ENCODE results near the gene KRTAP5-3.

DNA sequence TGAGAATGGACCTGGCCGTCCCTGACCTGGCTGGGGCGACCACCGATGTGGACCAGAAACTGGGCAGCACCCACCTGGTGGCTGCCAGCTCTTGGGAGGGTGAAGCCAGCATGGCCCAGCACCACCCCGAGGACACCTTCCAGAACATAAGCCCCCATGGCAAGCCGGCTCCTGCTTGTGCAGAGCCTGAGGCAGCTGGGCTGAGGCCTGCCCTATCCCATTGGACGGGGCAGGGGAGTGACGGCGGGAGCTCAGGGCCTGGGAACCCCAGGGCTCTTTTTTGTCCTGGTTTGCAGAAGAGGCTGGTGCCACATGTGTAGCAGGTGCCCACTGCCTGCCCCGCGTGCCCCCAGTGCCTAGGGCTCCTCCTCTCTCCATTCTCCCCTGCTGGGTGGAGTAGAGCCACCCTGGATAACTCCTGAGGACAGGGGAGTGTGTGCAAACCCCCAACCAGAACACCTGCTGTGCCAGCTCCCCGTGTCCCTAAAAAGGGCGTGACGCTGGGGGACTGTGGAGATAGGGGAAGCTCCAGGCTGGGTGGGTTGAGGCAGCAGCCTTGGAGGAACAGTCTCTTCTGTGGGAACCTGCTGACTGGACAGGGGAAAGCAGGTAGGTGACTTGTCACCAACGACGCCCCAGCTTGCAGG, 48.1 kb downstream of the KRTAP5-3 start:
- TF ChIP-seq, protein P1, sequence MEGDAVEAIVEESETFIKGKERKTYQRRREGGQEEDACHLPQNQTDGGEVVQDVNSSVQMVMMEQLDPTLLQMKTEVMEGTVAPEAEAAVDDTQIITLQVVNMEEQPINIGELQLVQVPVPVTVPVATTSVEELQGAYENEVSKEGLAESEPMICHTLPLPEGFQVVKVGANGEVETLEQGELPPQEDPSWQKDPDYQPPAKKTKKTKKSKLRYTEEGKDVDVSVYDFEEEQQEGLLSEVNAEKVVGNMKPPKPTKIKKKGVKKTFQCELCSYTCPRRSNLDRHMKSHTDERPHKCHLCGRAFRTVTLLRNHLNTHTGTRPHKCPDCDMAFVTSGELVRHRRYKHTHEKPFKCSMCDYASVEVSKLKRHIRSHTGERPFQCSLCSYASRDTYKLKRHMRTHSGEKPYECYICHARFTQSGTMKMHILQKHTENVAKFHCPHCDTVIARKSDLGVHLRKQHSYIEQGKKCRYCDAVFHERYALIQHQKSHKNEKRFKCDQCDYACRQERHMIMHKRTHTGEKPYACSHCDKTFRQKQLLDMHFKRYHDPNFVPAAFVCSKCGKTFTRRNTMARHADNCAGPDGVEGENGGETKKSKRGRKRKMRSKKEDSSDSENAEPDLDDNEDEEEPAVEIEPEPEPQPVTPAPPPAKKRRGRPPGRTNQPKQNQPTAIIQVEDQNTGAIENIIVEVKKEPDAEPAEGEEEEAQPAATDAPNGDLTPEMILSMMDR (IDR thresholded peaks at IDR 0.05) = no peak
- no peak for TF ChIP-seq POLR2A (IDR thresholded peaks at IDR 0.05)
